Heart left ventricle (tissue), 13 donors: ENCODE data around the gene HOXD12.

Experiments
- POLR2A ChIP-seq, 2 donors: fragments of 450-650 bp; IDR thresholded peaks; one replicate each; pipeline ENCODE4 v1.6.1; 2017; ENCODE audit warnings: antibody characterized with exemption in 2 of 2, mild to moderate bottlenecking in 2 of 2, moderate library complexity in 2 of 2
- TF ChIP-seq, protein P1 (sequence below), 12 donors: fragments of 200-600 bp; sonication (generic) in 4 of 12; IDR thresholded peaks; one replicate each; pipeline versions ENCODE4 v1.5.0 to v1.8.0; 2018 to 2022; ENCODE audit warnings: antibody characterized with exemption in 12 of 12, mild to moderate bottlenecking in 5 of 12
- donor health status: ischemic (EF 13 %, LVEDD 7.1; RV severe dilation, severe dysfunction).
- donor health status: DM: no; HTN: yes; CAD: no.
- donor health status: DM: no; HTN: no; CAD: no.
- donor health status: ischemic (EF 25% LVEDD 6.9; RV normal size, moderate dysfunction).
- donor health status: ischemic (EF 25% LVEDD 5.7; RV mildly dilated, moderate dysfunction).
- donor health status: ischemic (EF 35%, LVEDD 5.7; RV mildly dilated, moderate dysfunction).
- donor health status: nonischemic (EF 11% LVEDD 7.7; RV severe dilation, severe dysfunction).
- donor health status: DM: yes; HTN: yes; CAD: no.
- donor health status: PGD.
- donor health status: ischemic (EF 29% LVEDD 5.4; RV normal size, mild dysfunction).
- donor health status: nonischemic (EF 23%, LVEDD 6.1; RV moderate dilation, normal function).

DNA sequence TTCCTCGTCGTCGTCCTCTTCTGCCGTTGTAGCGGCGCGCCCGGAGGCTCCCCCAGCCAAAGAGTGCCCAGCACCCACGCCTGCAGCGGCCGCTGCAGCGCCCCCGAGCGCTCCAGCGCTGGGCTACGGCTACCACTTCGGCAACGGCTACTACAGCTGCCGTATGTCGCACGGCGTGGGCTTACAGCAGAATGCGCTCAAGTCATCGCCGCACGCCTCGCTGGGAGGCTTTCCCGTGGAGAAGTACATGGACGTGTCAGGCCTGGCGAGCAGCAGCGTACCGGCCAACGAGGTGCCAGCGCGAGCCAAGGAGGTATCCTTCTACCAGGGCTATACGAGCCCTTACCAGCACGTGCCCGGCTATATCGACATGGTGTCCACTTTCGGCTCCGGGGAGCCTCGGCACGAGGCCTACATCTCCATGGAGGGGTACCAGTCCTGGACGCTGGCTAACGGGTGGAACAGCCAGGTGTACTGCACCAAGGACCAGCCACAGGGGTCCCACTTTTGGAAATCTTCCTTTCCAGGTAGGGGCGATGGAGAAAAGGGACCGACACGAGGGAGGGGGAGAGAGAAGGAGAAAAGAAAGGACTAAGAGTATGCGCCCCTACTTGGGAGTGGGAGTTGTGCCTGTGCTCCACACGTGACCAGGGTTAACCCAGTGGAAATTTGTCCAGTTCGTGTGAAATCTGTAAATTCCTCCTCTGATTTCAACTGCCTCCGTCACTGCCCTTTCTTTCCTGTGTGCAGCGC, 6.3 kb upstream of the HOXD12 start:
- TF ChIP-seq, protein P1, sequence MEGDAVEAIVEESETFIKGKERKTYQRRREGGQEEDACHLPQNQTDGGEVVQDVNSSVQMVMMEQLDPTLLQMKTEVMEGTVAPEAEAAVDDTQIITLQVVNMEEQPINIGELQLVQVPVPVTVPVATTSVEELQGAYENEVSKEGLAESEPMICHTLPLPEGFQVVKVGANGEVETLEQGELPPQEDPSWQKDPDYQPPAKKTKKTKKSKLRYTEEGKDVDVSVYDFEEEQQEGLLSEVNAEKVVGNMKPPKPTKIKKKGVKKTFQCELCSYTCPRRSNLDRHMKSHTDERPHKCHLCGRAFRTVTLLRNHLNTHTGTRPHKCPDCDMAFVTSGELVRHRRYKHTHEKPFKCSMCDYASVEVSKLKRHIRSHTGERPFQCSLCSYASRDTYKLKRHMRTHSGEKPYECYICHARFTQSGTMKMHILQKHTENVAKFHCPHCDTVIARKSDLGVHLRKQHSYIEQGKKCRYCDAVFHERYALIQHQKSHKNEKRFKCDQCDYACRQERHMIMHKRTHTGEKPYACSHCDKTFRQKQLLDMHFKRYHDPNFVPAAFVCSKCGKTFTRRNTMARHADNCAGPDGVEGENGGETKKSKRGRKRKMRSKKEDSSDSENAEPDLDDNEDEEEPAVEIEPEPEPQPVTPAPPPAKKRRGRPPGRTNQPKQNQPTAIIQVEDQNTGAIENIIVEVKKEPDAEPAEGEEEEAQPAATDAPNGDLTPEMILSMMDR (IDR thresholded peaks at IDR 0.05) = no peak
- no peak for TF ChIP-seq POLR2A (IDR thresholded peaks at IDR 0.05)
